Esophagus squamous epithelium (tissue), 4 donors: Measurements from ENCODE around the gene MCM3AP.

Experiments
- POLR2A ChIP-seq, 4 donors: fragments of 450-650 bp; IDR thresholded peaks; one replicate each; pipeline ENCODE4 v1.6.1; 2017; ENCODE audit warnings: antibody characterized with exemption in 4 of 4, mild to moderate bottlenecking in 4 of 4, moderate library complexity in 3 of 4
- TF ChIP-seq, protein P1 (sequence below), 6 experiments: fragments of 450-650 bp in 4 of 6; fragments of 200-600 bp in 2 of 6; sonication (generic) in 2 of 6; IDR thresholded peaks; one replicate each; pipeline ENCODE4 v1.5.1; 2016 to 2019; ENCODE audit warnings: antibody characterized with exemption in 6 of 6, mild to moderate bottlenecking in 4 of 6, moderate library complexity in 4 of 6

DNA sequence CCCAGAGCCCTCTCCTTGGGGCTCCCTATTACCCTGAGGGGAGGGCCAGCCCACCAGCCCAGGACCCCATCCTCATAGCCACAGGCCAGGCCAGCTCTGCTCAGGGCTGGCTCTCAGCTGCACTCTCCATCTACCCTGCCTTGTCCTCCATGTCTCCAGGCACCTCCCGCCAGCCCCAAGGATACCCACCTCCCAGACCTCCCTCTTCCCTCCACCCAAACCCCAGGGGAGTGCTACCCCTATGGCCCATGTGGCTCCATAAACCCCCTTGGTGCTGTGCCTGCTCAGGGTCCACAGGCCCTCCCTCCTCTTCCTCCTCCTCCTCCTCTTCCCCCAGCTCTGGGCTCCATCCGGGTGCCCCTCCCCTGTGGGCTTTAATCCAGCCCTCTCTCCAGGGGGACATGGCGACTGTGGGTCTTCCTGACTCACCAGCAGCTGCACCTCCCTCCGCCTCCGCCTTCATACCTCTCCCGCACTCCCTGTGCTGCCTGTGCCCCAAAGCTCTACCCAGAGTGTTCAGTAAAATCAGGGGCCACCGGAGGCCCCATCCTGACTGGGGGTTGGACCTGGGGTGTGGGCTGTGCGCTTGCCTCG lies 9.9 kb upstream of the MCM3AP start:
- TF ChIP-seq, protein P1, sequence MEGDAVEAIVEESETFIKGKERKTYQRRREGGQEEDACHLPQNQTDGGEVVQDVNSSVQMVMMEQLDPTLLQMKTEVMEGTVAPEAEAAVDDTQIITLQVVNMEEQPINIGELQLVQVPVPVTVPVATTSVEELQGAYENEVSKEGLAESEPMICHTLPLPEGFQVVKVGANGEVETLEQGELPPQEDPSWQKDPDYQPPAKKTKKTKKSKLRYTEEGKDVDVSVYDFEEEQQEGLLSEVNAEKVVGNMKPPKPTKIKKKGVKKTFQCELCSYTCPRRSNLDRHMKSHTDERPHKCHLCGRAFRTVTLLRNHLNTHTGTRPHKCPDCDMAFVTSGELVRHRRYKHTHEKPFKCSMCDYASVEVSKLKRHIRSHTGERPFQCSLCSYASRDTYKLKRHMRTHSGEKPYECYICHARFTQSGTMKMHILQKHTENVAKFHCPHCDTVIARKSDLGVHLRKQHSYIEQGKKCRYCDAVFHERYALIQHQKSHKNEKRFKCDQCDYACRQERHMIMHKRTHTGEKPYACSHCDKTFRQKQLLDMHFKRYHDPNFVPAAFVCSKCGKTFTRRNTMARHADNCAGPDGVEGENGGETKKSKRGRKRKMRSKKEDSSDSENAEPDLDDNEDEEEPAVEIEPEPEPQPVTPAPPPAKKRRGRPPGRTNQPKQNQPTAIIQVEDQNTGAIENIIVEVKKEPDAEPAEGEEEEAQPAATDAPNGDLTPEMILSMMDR (IDR thresholded peaks at IDR 0.05): no peak
- TF ChIP-seq POLR2A (IDR thresholded peaks at IDR 0.05): no peak
